ENCODE data around the gene WWC1.

The WWC1 gene

DNA sequence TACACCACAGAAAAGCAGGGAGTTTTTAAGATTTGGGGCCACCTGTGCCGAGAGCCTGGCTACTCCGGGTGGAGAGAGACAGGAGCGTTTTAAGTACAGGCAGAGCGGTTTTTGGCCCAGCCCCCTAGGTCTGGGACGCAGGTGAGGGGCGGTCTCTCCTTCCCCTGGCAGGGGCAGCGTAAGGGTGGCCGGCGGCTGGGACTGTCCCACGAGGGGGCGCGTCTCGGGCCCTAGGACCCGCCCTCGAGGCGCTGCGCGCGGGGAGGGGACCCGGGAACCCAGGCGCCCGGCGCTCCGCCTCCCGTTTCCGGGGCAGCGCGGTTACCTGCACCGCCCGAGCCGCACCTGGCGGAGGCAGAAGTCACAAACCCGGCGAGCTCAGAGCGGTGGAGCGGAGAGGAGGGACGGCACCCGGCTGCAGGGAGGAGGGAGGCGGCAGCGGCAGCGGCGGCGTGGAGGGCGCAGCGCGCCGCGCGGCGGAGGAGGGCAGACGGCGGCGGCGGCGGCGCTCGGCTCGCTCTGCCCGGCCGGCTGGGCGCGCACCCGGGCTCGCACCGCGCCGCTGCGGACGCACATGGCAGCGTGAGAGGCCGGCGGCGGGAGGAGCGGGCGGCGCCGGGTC lies at the start of gene WWC1:
TSS of gene WWC1 (plus strand) at position 304 of the 622 bp plus-strand sequence. CDS start 508 bp downstream, outside the sequence.
- no peak for DNase-seq (ENCODE audit: low read depth in 2 of 2)

DNA sequence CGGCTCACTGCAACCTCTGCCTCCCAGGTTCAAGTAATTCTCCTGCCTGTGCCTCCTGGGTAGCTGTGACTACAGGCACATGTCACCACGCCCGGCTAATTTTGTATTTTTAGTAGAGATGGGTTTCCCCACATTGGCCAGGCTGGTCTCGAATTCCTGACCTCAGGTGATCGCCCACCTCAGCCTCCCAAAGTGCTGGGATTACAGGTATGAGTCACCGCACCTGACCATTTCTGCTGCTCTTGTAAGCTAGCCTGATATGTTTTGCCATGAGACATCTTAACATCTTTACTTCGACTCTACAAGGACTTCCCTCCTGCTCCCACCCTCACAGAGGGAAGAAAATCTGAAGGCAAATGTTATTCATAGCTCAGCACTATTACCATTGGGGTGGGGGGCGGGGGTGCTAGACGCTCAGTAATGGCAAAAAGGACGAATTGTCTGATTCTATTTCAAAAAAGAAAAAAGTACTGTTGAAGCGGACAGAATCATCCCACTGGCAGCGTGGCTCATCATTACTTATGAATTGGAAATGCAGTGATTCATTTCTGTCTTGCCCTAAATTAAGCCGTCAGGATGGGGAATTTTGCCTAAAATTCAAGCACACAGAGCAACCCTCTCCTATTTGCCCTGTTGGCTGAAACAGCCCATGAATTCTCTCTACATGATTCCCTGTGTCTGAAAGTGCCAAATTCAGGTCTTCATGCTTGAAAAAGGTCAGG lies 46.4 kb upstream of the WWC1 start:
- no peak for DNase-seq (ENCODE audit: low read depth in 2 of 2)

DNA sequence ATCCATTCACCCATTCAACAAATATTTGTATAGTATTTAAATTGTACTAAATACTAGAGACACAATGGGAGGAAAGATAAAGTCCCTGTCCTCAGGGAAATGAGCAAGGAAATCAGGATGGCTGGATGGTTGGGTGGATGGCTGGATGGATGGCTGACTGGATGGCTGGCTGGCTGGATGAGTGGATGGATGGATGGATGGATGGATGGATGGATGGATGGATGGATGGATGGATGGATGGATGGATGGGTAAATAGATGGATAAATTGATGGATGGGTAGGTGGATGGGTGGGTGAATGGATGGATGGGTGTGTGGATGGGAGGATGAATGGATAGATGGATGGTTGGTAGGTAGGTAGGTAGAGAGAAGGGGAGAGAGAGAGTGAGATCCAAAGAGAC lies 41.5 kb upstream of the WWC1 start:
- no peak for DNase-seq (ENCODE audit: low read depth in 2 of 2)

DNA sequence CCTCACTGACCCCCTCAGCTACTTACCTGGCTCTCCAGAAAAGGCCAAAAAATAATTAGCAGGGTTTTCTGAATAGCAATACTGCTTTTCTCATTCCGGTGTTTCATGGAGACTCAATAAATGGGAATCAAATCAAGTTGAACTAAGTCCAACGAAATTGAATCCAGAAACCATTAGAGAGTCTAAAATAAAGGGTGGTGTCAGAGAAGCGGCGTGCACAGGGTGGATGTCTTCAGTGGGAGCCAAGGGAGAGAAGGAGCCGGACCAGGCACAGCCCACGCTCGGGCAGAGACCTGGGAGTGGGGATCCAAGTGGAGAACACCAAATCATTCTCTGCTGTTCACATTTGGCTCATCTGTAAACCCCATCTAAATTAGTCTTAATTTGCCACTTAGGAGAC lies 40.2 kb upstream of the WWC1 start:
- no peak for DNase-seq (ENCODE audit: low read depth in 2 of 2)

DNA sequence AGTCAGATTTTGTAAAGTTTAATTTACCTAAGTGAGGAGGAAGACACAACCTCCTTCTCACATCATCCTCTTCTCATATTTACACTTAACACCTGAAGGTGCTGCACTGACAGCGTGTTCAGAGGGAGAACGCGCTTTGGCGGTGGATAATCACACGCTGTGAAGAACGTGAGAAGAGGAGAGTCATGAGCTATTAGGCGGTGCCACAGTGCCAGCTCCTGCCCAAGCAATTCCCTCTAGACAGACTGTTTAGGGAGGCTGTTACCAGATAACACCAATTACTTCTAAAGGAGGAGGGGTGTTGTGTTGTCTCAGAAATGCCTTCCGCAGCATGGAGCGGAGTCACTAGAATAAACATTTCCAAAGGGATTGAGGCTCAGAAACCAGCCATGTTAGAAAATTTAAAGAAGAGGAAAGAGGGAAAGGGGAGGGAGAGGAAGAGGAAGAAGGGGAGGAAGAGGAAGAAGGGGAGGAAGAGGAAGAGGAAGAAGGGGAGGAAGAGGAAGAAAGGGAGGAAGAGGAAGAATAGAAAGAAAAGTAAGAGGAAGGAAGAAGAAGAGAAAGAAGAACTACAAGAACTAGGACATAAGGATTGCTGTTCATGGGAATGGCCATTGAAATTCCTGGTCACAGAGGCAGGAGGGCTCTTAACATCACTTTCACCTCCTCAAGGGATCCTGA lies 37.3 kb upstream of the WWC1 start:
- no peak for DNase-seq (ENCODE audit: low read depth in 2 of 2)

DNA sequence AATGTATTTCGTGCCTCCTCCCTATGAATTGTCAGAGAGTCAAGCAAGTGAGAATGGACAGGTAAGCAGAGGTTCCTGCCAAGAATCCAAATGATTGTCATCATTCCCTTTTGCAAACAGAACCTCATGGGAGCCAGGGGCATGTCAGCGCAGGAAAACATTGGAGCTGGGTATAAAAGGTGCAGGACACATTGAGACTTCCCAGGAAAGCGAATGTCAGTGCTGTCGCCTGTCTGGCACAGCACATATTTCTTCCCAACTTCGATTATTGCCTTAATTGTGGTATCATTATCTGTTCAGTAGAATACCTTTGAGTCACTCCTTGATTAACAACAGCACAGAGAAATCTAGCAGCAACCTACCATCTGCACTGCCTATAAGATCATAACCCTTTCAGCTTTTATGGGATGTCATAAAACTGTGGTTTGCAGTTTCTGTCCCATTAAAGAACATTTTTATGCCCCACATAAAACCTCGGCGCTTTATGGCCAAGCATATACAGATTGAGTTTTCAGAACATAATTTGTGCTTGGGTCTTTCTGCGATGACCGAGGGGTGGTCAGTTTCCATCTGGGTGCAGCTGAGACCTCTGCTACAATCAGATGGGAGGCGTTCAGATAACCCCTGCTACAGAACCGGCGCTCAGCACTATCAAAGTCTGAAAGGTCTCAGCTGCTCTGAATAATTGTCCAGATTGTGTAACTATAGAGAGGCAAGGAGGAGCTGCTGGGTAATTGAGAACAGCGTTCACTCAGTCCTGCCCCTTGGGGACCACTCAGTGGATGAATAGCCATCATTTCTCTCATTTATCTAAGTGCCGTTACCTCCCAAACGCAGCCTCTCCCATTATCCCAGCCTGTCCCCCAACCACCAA lies 30.9 kb upstream of the WWC1 start:
- no peak for DNase-seq (ENCODE audit: low read depth in 2 of 2)

DNA sequence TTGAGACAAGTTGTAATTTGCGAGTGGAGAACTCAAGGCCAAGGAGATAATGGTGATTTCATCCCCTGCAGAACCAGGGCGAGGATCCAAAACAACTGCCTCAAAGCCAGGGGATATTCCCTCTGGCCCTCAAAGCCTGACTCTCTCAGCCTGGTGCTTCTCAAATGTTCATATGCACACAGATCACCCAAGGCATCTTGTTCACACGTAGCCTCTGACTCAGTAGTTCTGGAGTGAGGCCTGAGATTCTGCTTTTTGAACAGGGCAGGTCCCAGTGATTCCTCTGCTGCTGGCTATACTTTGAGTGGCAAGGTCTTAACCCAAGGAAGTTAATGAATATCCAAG lies 30.2 kb upstream of the WWC1 start:
- no peak for DNase-seq (ENCODE audit: low read depth in 2 of 2)

DNA sequence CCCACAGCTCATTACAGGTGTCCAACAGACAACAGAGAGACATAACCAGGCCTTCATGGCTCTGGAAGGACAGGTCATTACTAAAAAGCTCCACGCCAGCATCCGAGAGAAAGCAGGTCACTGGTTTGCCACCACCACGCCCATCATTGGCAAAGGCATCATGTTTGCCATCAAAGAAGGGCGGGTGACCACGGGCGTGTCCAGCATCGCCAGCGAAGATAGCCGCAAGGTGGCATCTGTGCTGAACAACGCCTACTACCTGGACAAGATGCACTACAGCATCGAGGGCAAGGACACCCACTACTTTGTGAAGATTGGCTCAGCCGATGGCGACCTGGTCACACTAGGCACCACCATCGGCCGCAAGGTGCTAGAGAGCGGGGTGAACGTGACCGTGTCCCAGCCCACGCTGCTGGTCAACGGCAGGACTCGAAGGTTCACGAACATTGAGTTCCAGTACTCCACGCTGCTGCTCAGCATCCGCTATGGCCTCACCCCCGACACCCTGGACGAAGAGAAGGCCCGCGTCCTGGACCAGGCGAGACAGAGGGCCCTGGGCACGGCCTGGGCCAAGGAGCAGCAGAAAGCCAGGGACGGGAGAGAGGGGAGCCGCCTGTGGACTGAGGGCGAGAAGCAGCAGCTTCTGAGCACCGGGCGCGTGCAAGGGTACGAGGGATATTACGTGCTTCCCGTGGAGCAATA lies 29.3 kb upstream of the WWC1 start:
- no peak for DNase-seq (ENCODE audit: low read depth in 2 of 2)

DNA sequence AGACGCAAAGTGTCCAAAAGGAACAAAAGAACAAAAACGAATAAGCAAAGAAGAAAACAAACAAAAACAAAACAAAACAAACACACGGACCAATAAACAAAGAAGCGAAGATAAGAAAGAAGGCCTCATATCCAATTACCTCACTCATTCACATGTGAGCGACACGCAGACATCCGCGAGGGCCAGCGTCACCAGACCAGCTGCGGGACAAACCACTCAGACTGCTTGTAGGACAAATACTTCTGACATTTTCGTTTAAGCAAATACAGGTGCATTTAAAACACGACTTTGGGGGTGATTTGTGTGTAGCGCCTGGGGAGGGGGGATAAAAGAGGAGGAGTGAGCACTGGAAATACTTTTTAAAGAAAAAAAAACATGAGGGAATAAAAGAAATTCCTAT lies 28.3 kb upstream of the WWC1 start:
- DNase-seq (ENCODE audit: low read depth in 2 of 2): no peak

DNA sequence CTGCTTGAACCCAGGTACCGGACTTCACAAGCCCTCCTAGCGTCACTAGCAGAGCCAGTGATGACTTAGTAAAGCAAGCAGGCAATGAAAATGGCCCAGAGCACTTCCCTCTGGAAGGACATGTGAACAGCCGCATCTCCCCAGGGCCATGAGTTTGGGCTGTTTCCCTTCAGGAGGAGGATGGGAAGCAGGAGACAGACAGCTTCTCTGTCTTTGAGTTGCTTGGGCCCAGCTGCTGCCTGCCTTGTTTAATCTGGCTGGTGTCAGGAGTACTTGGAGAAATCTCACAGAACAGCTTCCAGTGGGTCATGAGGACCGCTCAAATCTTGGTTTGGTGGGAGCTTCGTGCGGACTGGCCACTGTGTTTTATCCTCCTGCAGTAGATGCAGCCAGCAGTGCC lies 25.4 kb upstream of the WWC1 start:
- no peak for DNase-seq (ENCODE audit: low read depth in 2 of 2)

DNA sequence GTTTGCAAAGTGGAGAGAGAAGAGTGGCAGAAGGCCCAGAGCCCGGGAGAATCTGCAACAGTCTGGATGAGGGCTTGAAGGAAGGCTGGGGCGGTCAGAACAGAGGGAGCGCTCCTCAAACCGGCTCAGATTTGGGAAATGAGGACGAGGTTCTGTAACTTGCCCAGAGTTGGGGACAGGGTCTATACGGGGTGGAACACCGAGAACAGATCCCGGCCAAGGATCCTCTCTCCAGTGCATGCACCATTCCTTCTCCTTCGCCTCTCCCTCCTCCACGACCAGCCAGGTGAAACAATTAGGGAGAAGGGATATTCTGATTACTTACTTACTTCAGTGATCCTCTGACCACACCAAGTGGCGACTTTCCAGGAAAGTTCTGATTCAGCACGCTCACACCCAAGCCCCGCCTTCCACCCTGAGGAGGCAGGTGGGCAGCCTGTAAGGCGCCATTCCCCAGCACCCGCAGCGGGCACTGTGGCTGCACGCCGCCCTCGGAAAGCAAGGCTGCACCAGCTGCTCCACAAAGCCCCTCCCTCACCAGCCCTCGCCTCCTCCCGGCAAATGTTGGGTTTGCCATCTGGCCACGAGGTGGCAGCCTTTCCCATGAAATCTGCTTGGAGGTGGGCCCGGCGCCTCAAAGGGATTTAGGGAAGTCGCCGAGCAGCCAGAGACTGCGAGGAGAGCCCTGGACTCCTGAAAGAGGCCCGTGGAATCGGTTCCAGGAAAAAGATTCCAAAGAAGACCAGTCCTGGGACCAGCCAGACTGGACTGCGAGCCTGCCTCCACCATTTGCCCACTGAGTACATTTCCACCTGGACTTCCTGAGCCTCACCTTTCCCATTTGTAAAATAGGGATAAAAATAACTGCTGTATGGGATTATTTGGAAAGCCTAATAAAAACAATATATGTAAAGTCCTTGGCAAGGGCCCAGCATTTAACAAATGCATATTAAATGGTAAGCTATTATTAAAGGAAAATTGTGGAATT lies 22.2 kb upstream of the WWC1 start:
- peak; percentile 74 to 75 for DNase-seq (ENCODE audit: low read depth in 2 of 2)

DNA sequence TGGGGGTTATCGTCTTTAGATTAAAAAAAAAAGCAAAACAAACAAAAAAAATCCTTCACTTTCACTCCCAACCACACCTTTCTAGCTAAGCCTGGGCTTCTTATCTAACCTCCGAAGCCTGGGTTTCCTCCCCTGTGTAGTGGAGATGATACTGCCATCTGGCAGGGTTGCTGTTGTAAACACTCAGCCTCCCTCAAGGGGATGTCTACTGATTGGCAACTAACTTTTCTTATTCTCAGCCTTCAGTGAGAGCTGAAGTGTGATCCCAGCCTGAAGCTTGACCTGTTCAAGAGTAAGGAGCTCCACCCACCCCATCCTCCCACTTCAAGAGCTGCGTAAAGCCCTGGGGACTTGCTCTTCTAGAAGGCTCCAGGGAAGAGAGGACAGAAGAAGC lies 21.5 kb upstream of the WWC1 start:
- DNase-seq (ENCODE audit: low read depth in 2 of 2): no peak

DNA sequence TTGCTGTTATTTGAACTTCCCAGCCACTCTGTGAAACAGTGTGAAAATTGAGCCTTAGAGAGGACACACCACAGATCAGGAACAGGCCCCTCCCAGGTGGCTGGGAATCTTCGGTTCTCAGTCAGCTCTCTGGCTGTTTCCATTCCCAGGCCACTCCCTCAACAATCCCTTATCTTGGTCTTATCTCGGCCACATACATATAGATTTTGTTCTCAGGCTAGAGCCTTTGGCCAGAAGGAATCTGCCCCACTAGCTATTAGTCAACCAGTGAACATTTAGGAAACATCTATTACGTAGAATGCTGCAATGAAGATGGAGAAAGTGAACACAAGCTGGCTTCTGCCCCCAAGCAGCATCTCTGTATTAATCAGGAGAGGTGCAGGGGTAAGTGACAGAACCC lies 21.0 kb upstream of the WWC1 start:
- no peak for DNase-seq (ENCODE audit: low read depth in 2 of 2)

DNA sequence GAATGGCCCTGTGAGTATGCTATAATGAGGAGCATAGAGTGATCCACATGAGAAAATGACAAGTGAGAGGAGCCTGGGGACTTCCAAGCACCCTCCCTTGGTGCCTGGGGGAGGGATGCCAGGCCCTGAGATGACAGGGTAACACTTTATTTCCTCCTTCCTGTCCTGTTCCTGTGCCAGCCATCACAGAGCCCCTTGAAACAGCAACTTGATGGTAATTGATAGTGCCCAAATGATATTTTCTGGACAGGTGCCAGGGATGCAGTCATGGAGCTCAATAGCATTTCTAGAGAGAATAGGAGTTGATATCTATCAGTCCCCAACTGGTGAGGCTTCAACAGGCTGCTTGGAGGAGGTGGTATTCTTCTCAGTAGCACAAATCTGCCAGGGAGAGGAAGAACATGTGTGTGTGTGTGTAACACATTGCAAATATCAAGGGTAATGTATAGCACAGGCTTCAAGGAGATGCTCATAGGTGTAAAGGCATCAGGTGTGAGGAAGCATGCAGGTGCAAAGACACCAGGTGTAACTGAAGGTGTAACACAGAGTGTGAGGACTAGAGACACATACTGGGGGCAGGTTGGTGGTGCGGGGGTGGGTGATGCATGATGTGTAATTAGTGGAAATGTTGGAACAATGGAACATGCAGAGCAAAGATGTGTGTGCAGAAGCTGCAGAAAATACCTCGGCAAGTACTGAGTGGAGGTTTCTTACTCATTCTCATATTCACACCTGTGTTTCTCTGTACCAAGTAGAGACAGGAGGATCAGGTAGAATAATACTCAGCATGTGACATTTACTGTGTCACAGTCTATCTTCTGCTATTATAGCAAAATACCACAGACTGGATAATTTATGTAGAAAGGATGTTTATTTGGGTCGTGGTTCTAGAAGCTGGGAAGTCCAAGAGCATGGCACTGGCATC lies 18.1 kb upstream of the WWC1 start:
- no peak for DNase-seq (ENCODE audit: low read depth in 2 of 2)

DNA sequence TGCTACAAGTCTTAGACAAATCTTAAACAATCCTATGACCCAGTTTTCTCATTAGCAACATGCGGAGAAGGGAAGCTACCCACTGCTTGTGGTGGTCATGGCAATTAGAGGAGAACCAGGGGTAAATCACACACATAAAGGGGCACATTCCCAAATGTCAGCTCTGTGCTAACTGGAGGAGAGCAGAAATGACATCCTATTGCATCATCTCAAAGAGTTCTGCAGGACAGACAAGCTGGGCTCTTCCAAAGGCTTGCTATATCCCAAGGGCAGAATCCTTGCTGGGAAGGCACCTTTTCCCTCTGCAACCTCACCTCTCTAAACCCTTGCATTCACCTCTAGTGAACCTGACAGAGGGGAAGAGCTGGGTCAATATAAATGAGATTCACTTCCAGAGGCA lies 17.0 kb upstream of the WWC1 start:
- DNase-seq (ENCODE audit: low read depth in 2 of 2): no peak

DNA sequence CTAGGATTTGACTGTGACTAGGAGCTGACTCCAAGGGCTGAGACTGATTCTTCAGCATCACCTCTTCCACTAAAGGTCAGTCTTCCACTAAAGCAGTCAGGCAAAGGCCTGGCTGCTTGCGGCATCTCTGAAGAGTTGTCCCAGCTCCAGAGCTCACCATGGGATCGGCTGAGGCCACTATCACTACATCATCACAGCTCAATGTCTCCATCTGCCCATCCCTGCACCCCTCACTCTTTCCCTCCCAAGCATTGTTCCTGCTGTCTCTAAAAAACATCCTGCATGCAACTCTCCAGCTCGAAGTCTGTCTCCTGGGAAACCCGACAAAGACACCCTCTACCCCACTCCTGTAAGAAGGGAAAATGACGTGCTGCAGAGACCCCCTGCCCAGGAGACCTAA lies 15.5 kb upstream of the WWC1 start:
- DNase-seq (ENCODE audit: low read depth in 2 of 2): no peak

DNA sequence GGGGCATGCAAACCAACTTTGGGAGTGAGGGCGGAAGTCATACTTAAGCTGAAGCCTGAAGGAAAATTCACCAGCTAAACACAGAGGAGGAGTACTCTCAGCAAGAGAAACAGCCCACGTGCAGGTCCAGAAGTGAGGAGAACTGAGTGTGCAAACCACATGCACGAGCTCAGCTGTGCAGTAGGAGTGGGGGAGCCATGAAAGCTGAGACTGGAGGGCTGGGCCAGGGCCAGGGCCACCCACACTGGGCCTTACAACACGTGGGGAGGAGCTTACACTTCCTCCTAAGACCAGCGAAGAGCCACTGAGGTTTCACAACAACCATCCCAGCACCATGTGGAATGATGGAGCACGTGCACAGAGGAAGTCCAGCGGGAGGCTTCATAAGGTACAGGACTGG lies 9.3 kb upstream of the WWC1 start:
- peak; percentile 76 to 77 for DNase-seq (ENCODE audit: low read depth in 2 of 2)

DNA sequence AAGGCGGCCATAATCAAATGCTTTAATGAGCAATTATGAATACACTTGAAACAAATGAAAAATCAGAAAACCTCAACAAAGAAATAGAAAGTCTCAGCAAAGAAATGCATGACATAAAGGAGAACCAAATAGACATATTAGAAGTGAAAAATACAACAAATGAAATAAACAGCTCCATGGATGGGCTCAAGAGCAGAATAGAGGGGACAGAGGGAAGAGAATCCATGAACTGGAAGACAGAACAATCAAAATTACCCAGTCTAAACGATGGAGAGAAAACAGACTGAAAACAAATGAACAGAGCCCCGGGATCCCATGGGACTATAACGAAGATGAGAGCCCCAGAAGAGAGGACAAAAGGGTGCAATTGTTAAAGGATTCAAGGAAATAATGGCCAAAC lies 6.6 kb upstream of the WWC1 start:
- DNase-seq (ENCODE audit: low read depth in 2 of 2): no peak

DNA sequence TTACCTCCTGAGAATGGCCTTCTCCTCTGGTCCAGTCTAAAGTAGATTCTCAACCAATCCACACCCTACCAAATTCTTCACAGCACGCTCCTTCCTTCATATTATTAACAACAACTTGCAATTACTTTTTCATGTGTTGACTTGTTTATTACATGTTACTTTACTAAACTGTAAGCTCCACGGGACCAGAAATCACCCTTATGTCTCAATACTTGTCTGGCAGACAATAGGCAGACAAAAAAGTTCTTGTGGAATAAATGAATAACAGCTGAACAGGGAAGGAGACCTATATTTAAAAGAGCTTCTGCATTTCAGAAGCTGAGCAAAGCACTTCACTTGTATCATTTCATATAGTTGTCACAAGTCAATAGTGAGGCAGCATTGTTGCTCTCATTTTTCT lies 5.7 kb upstream of the WWC1 start:
- DNase-seq (ENCODE audit: low read depth in 2 of 2): no peak

All from fibroblast of skin of left quadriceps (primary cell).